HEK293T (cell line): Measurements from ENCODE around the gene STXBP6.

Experiments
- CTCF ChIA-PET: fragments of 350-600 bp; formaldehyde crosslinking; extraction: SDS; loops from one replicate; lab custom pipeline; 2021; ENCODE audit warnings: antibody characterized with exemption, inconsistent platforms; lab: Yijun Ruan, JAX
- POLR2A ChIA-PET: fragments of 350-600 bp; formaldehyde crosslinking; extraction: SDS; loops from one replicate; lab custom pipeline; 2020; ENCODE audit warnings: antibody characterized with exemption, inconsistent platforms; lab: Yijun Ruan, JAX
- DNase-seq: peaks from one replicate; pipeline ENCODE4 v3.0.0; 2012; ENCODE audit warnings: mixed read lengths; ENCODE audit errors: extremely low spot score
- ARNT ChIP-seq: fragments of 450-650 bp; IDR thresholded peaks from 2 replicates; pipeline ENCODE4 v1.6.1; 2017; ENCODE audit warnings: mild to moderate bottlenecking
- BHLHE40 ChIP-seq: fragments of 450-650 bp; IDR thresholded peaks from 2 replicates; pipeline ENCODE4 v1.6.1; 2016; ENCODE audit warnings: mild to moderate bottlenecking, moderate library complexity, borderline replicate concordance
- CTBP1 ChIP-seq: fragments of 450-650 bp; IDR thresholded peaks from 2 replicates; pipeline ENCODE4 v1.6.1; 2016; ENCODE audit warnings: borderline replicate concordance
- ELF4 ChIP-seq: fragments of 450-650 bp; IDR thresholded peaks from 2 replicates; pipeline ENCODE4 v1.6.1; 2017; ENCODE audit warnings: antibody characterized with exemption
- FOXA1 ChIP-seq: fragments of 450-650 bp; IDR thresholded peaks from 2 replicates; pipeline ENCODE4 v1.6.1; 2016; ENCODE audit warnings: mild to moderate bottlenecking
- FOXK2 ChIP-seq: fragments of 450-650 bp; IDR thresholded peaks from 2 replicates; pipeline ENCODE4 v1.6.1; 2016; ENCODE audit warnings: mild to moderate bottlenecking
- FOXM1 ChIP-seq: fragments of 450-650 bp; IDR thresholded peaks from 2 replicates; pipeline ENCODE4 v1.6.1; 2017; ENCODE audit warnings: mild to moderate bottlenecking, borderline replicate concordance
- HDGF ChIP-seq: fragments of 450-650 bp; IDR thresholded peaks from 2 replicates; pipeline ENCODE4 v1.6.1; 2017; ENCODE audit warnings: antibody characterized with exemption, borderline replicate concordance
- L3MBTL2 ChIP-seq: fragments of 450-650 bp; conservative IDR thresholded peaks from 2 replicates; pipeline ENCODE4 v1.6.1; 2016; ENCODE audit warnings: mild to moderate bottlenecking
- LEF1 ChIP-seq: fragments of 450-650 bp; IDR thresholded peaks from 2 replicates; pipeline ENCODE4 v1.6.1; 2017; ENCODE audit warnings: mild to moderate bottlenecking, borderline replicate concordance
- NFRKB ChIP-seq: fragments of 450-650 bp; IDR thresholded peaks from 2 replicates; pipeline ENCODE4 v1.6.1; 2016; ENCODE audit warnings: mild to moderate bottlenecking, moderate library complexity
- SP1 ChIP-seq: fragments of 450-650 bp; IDR thresholded peaks from 2 replicates; pipeline ENCODE4 v1.6.1; 2017
- SUZ12 ChIP-seq: fragments of 450-650 bp; IDR thresholded peaks from 2 replicates; pipeline ENCODE4 v1.6.1; 2016; ENCODE audit warnings: mild to moderate bottlenecking
- TARDBP ChIP-seq: fragments of 450-650 bp; IDR thresholded peaks from 2 replicates; pipeline ENCODE4 v1.6.1; 2016
- ZNF384 ChIP-seq: fragments of 450-650 bp; IDR thresholded peaks from 2 replicates; pipeline ENCODE4 v1.6.1; 2016
- TF ChIP-seq, protein P1 (sequence below): fragments of 450-650 bp; IDR thresholded peaks from 2 replicates; pipeline ENCODE4 v1.6.1; 2016

Gene STXBP6

GRCh38 chr14:25049568-25050268, at the start of gene STXBP6:
Gene STXBP6 (minus strand): TSS chr14:25050147. CDS start chr14:24974818, 75,329 bp downstream.
- CTCF ChIA-PET: no interaction called here
- POLR2A ChIA-PET: interaction anchor here (1.5 kb wide), 1 partner anchor 103 kb away, joined by 4 read pairs; no protein-coding TSS in a partner anchor
- TF ChIP-seq SP1 (no peak), ELF4 (no peak), FOXK2 (no peak), SUZ12 (no peak), CTBP1 (no peak), ARNT (no peak), NFRKB (no peak), FOXA1 (no peak), FOXM1 (no peak), LEF1 (no peak), ZNF384 (no peak), L3MBTL2 (no peak), BHLHE40 (no peak), HDGF (no peak), TARDBP (no peak)
- TF ChIP-seq, protein P1, sequence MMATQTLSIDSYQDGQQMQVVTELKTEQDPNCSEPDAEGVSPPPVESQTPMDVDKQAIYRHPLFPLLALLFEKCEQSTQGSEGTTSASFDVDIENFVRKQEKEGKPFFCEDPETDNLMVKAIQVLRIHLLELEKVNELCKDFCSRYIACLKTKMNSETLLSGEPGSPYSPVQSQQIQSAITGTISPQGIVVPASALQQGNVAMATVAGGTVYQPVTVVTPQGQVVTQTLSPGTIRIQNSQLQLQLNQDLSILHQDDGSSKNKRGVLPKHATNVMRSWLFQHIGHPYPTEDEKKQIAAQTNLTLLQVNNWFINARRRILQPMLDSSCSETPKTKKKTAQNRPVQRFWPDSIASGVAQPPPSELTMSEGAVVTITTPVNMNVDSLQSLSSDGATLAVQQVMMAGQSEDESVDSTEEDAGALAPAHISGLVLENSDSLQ: no peak
- peak; percentile 71 for DNase-seq

DNA sequence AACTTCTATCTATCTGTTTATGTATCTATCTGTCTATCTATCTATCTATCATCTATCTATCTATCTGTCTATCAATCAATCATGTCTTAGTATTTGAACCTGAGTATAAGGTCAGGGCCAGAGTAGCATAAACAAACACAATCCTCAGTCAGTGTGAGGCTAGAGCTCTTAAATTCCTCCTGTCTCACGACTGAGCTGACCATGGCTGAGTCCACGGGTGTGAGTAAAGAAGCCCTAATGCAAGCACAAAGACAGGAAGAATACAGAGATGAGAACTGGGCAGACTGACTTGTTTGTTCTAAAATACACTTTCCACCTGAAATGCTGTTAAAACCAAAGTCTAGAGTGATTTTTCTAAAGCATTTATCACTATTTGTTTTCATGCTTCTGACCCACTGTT, 47.2 kb upstream of the STXBP6 start:
- DNase-seq: no peak
- ChIA-PET POLR2A (no interaction called here), CTCF (no interaction called here)
- TF ChIP-seq LEF1: no peak
- TF ChIP-seq CTBP1: no peak
- no peak for TF ChIP-seq ELF4
- no peak for TF ChIP-seq FOXA1
- TF ChIP-seq TARDBP: no peak
- TF ChIP-seq FOXK2: no peak
- TF ChIP-seq L3MBTL2: no peak
- TF ChIP-seq HDGF: no peak
- TF ChIP-seq SUZ12: no peak
- no peak for TF ChIP-seq NFRKB
- TF ChIP-seq BHLHE40: no peak
- no peak for TF ChIP-seq FOXM1
- TF ChIP-seq ARNT: no peak
- no peak for TF ChIP-seq ZNF384
- TF ChIP-seq SP1: no peak
- TF ChIP-seq, protein P1: no peak

- ChIA-PET POLR2A (no interaction called here), CTCF (no interaction called here)
- TF ChIP-seq ARNT (no peak), SP1 (no peak), ZNF384 (no peak), FOXM1 (no peak), HDGF (no peak), SUZ12 (no peak), FOXA1 (no peak), FOXK2 (no peak), BHLHE40 (no peak), LEF1 (no peak), L3MBTL2 (no peak), CTBP1 (no peak), NFRKB (no peak), TARDBP (no peak), ELF4 (no peak)
- TF ChIP-seq, protein P1: no peak
- no peak for DNase-seq
These were observed 45.9 kb upstream of the STXBP6 start for GRCh38 chr14:25095736-25096437.

- ChIA-PET CTCF (no interaction called here), POLR2A (no interaction called here)
- TF ChIP-seq TARDBP (no peak), ARNT (no peak), LEF1 (no peak), SUZ12 (no peak), L3MBTL2 (no peak), FOXM1 (no peak), ELF4 (no peak), ZNF384 (no peak), FOXK2 (no peak), CTBP1 (no peak), FOXA1 (no peak), SP1 (no peak), BHLHE40 (no peak)
- DNase-seq: no peak
These were observed 44.4 kb upstream of the STXBP6 start for GRCh38 chr14:25094171-25094907.
